IPS-NIHi11 (cell line): ENCODE data around the gene SMYD4.
"Not testable (repeated sequence)": the region's sequence is repeated elsewhere in the genome, so short reads cannot be mapped to it uniquely, and the experiment has no call there.

Source experiments
- DNase-seq: peaks from one replicate; pipeline ENCODE4 v3.0.0; 2012; ENCODE audit warnings: mixed read lengths, low spot score

SMYD4 gene

GRCh38 chr17:1779571-1780131 is 50.1 kb downstream of the SMYD4 start:
- DNase-seq: no peak

GRCh38 chr17:1776857-1777256 is 52.8 kb downstream of the SMYD4 start:
- DNase-seq: no peak

- no peak for DNase-seq
Measured at GRCh38 chr17:1776328-1776727, 53.4 kb downstream of the SMYD4 start.

- no peak for DNase-seq
Measured at GRCh38 chr17:1774390-1775176, 55.1 kb downstream of the SMYD4 start.

- DNase-seq: no peak
Measured at GRCh38 chr17:1773696-1774181, 56.0 kb downstream of the SMYD4 start.

GRCh38 chr17:1773000-1773695 is 56.6 kb downstream of the SMYD4 start:
- not testable (repeated sequence) for DNase-seq

GRCh38 chr17:1769822-1770477 is 59.8 kb downstream of the SMYD4 start:
- DNase-seq: peak; percentile 61

- no peak for DNase-seq
Measured at GRCh38 chr17:1767358-1767757, 62.3 kb downstream of the SMYD4 start.

GRCh38 chr17:1766382-1767135 is 63.1 kb downstream of the SMYD4 start:
- DNase-seq: peak; percentile 58

- no peak for DNase-seq
Measured at GRCh38 chr17:1765576-1765975, 64.1 kb downstream of the SMYD4 start.

GRCh38 chr17:1764705-1765104 is 65.0 kb downstream of the SMYD4 start:
- DNase-seq: not testable (repeated sequence)

GRCh38 chr17:1764284-1764683 is 65.4 kb downstream of the SMYD4 start:
- no peak for DNase-seq

GRCh38 chr17:1762901-1763898 is 66.5 kb downstream of the SMYD4 start:
- no peak for DNase-seq

- no peak for DNase-seq
Measured at GRCh38 chr17:1762233-1762900, 67.3 kb downstream of the SMYD4 start.

- DNase-seq: no peak
Measured at GRCh38 chr17:1759529-1759928, 70.2 kb downstream of the SMYD4 start.

GRCh38 chr17:1758807-1759206 is 70.9 kb downstream of the SMYD4 start:
- no peak for DNase-seq

GRCh38 chr17:1755827-1756262 is 73.9 kb downstream of the SMYD4 start:
- DNase-seq: no peak

GRCh38 chr17:1755252-1755826 is 74.4 kb downstream of the SMYD4 start:
- DNase-seq: no peak

GRCh38 chr17:1754430-1755112 is 75.1 kb downstream of the SMYD4 start:
- no peak for DNase-seq
